Transverse colon (tissue), 4 donors: ENCODE measurements around the gene CPEB1. TPM values are rescaled to one million over a fixed set of nuclear protein-coding genes. Genes with fewer than 3 reads are reported as not detected.
A peak's percentile ranks its signal among the peaks of the same experiment; 100 is the strongest.

ENCODE experiments used
- DNase-seq: peaks from one replicate; pipeline ENCODE4 v3.0.0-alpha.2; 2019
- H3K27ac ChIP-seq, 4 donors: fragments of 200-600 bp; sonication (generic); 2 replicates each; pipeline ENCODE4 v1.5.1; 2016 to 2018; ENCODE audit warnings: inconsistent platforms in 4 of 4
- H3K27me3 ChIP-seq: fragments of 200-600 bp; sonication (generic); 2 replicates; pipeline ENCODE4 v1.5.1; 2017; ENCODE audit warnings: inconsistent platforms
- H3K36me3 ChIP-seq, 4 donors: fragments of 200-600 bp; sonication (generic); 2 replicates each; pipeline ENCODE4 v1.5.1; 2017 to 2019; ENCODE audit warnings: inconsistent platforms in 4 of 4
- H3K4me1 ChIP-seq, 4 donors: fragments of 200-600 bp; sonication (generic); 2 replicates each; pipeline ENCODE4 v1.5.1; 2017 to 2020; ENCODE audit warnings: inconsistent platforms in 4 of 4
- H3K4me3 ChIP-seq, 4 donors: fragments of 200-600 bp; sonication (generic); 1 replicate in 1 of 4; 2 replicates in 3 of 4; pipeline versions ENCODE4 v1.5.1 to v1.6.1; 2017 to 2019; ENCODE audit warnings: inconsistent platforms in 4 of 4
- H3K9me3 ChIP-seq, 2 donors: fragments of 200-600 bp; sonication (generic); 2 replicates each; pipeline ENCODE4 v1.5.1; 2017 to 2019; ENCODE audit warnings: inconsistent platforms in 2 of 2
- CTCF ChIP-seq, 5 experiments: fragments of 200-600 bp in 3 of 5; fragments of 450-650 bp in 2 of 5; sonication (generic) in 3 of 5; IDR thresholded peaks; 1 replicate in 2 of 5; 2 replicates in 3 of 5; pipeline ENCODE4 v1.5.1; 2016 to 2017; ENCODE audit warnings: antibody characterized with exemption in 5 of 5, inconsistent platforms in 3 of 5, mild to moderate bottlenecking in 2 of 5, moderate library complexity in 1 of 5
- EP300 ChIP-seq: sonication (generic); formaldehyde crosslinking; IDR thresholded peaks from one replicate; pipeline ENCODE4 v1.6.1; 2017; ENCODE audit warnings: antibody characterized with exemption, low read depth
- POLR2A ChIP-seq: fragments of 450-650 bp; IDR thresholded peaks from one replicate; pipeline ENCODE4 v1.6.1; 2016; ENCODE audit warnings: antibody characterized with exemption, mild to moderate bottlenecking, moderate library complexity
- POLR2AphosphoS5 ChIP-seq, 3 donors: sonication (generic); formaldehyde crosslinking; IDR thresholded peaks; one replicate each; pipeline ENCODE4 v1.6.1; 2016; ENCODE audit warnings: antibody characterized with exemption in 3 of 3
- WGBS, 2 donors: methylation state at CpG; one replicate each; pipeline ENCODE4 v1.1.5; 2018; ENCODE audit warnings: low coverage in 1 of 2; 5-methylcytosine and 5-hydroxymethylcytosine counted together
- in situ Hi-C, 4 donors: fragments of 200-750 bp; cut with MboI; loops; one replicate each; pipeline versions ENCODE4 v1.15.0 to v1.15.1; 2017; ENCODE audit warnings: low sequenced_read_pairs in 3 of 4, low pct_ligation_motif_present in 1 of 4, low pct_unique_long_range_greater_than_20kb in 1 of 4
- intact Hi-C: fragments of 100-400 bp; cut with DNase I; formaldehyde crosslinking; loops from one replicate; pipeline ENCODE4 v1.15.1; 2023; ENCODE audit warnings: low total_unique reads
- total RNA-seq, 4 donors: library from RNA; depleted of rRNA; stranded (reverse); fragments of >200 nt; gene quantifications; one replicate each; pipeline ENCODE4 v1.1.0, GENCODE V29; 2016

The CPEB1 gene
- total RNA-seq, 4 donors from 2014 or later = 3.7 to 5.6 (median 3.8) TPM; not detected in 1

GRCh38 chr15:82540984-82541431 lies 106.2 kb downstream of the CPEB1 start:
- H3K27ac ChIP-seq = peak overlapping the region; percentile 89 to 92 (median 90)
- WGBS, 2 donors = 0 to 27% methylated on average over 4 to 11 of the region's 11 CpGs
- peaks cover 11% of the 10 kb centered on the region for H3K27me3 ChIP-seq
- H3K4me3 ChIP-seq = peak overlapping the region; percentile 41 to 84 (median 76)
- intact Hi-C loops (no loop called here), in situ Hi-C loops (loop anchor here (25.0 kb wide), 2 partner anchors 154 to 471 kb away; partner anchors contain the start of gene C15orf40 (in 4 of the 4))
- DNase-seq = peak; percentile 21
- TF ChIP-seq EP300 (no peak), CTCF (IDR thresholded peaks at IDR 0.05) (no peak), POLR2A (no peak), POLR2AphosphoS5 (IDR thresholded peaks at IDR 0.05) (no peak)
- peaks cover 0 to 22% (median 10%) of the 10 kb centered on the region in 4 donors for H3K36me3 ChIP-seq
- H3K4me1 ChIP-seq = peaks cover 4 to 25% (median 18%) of the 10 kb centered on the region in 4 donors
- no peaks in the 10 kb centered on the region for H3K9me3 ChIP-seq

GRCh38 chr15:82540055-82540983 lies 106.8 kb downstream of the CPEB1 start, which contains the start of gene RPS17:
Gene RPS17 (minus strand): TSS chr15:82540457. CDS start chr15:82540428, 29 bp downstream.
- TF ChIP-seq EP300 = no peak
- TF ChIP-seq POLR2AphosphoS5 (IDR thresholded peaks at IDR 0.05) = peak; percentile 76 to 93 (median 93)
- peak; percentile 99 to 100 (median 99) for TF ChIP-seq CTCF (IDR thresholded peaks at IDR 0.05)
- peak; percentile 92 for TF ChIP-seq POLR2A
- peaks cover 0 to 22% (median 10%) of the 10 kb centered on the region in 4 donors for H3K36me3 ChIP-seq
- in situ Hi-C loops (loop anchor here (25.0 kb wide), 2 partner anchors 153 to 472 kb away; partner anchors contain the start of gene C15orf40 (in 4 of the 4)), intact Hi-C loops (no loop called here)
- peak; percentile 98 for DNase-seq
- H3K9me3 ChIP-seq = no peaks in the 10 kb centered on the region
- H3K27me3 ChIP-seq = peaks cover 11% of the 10 kb centered on the region
- peak within 1 kb of the TSS; percentile 74 to 84 (median 78) for H3K4me3 ChIP-seq
- WGBS, 2 donors = 0% methylated on average over 53 of the region's 81 CpGs; no CpG with 5 or more reads in 1 of the 2 donors
- H3K4me1 ChIP-seq = peaks cover 4 to 25% (median 18%) of the 10 kb centered on the region in 4 donors
- H3K27ac ChIP-seq = peak within 1 kb of the TSS; percentile 89 to 92 (median 90)

GRCh38 chr15:82539691-82540054 lies 107.5 kb downstream of the CPEB1 start:
- peak overlapping the region; percentile 74 to 84 (median 78) for H3K4me3 ChIP-seq
- in situ Hi-C loops (loop anchor here (25.0 kb wide), 2 partner anchors 152 to 473 kb away; partner anchors contain the start of gene C15orf40 (in 4 of the 4)), intact Hi-C loops (no loop called here)
- no peaks in the 10 kb centered on the region for H3K9me3 ChIP-seq
- 0 to 3% methylated on average over 6 to 23 of the region's 23 CpGs for whole genome bisulfite sequencing, 2 donors
- H3K27me3 ChIP-seq = peaks cover 11% of the 10 kb centered on the region
- H3K4me1 ChIP-seq = peaks cover 4 to 25% (median 18%) of the 10 kb centered on the region in 4 donors
- peak; percentile 28 for DNase-seq
- peaks cover 0 to 22% (median 10%) of the 10 kb centered on the region in 4 donors for H3K36me3 ChIP-seq
- H3K27ac ChIP-seq = peak overlapping the region; percentile 89 to 92 (median 90)
- no peak for TF ChIP-seq POLR2A
- no peak for TF ChIP-seq POLR2AphosphoS5 (IDR thresholded peaks at IDR 0.05)
- TF ChIP-seq CTCF (IDR thresholded peaks at IDR 0.05) = no peak
- TF ChIP-seq EP300 = no peak
